ENCODE results near the gene WDR44. TPM values are rescaled to one million over a fixed set of nuclear protein-coding genes. Genes with fewer than 3 reads are reported as not detected.

Gene WDR44
- total and polyA plus RNA-seq, 2 of the 13 experiments (the other 11 are each of a cell fraction or from before 2014, with no cell fraction given): 2.2 to 4.3 TPM

GRCh38 chrX:118345464-118346257 is at the start of gene WDR44 (continued):
- no peak for TF ChIP-seq ZNF367 (CRISPR knock-in tag; IDR thresholded peaks at IDR 0.05; ENCODE audit: borderline replicate concordance)
- no peak for TF ChIP-seq NR2C2 (CRISPR knock-in tag; IDR thresholded peaks at IDR 0.05; ENCODE audit: borderline replicate concordance)
- no peak for TF ChIP-seq CBFB (CRISPR knock-in tag; IDR thresholded peaks at IDR 0.05)
- no peak for TF ChIP-seq ZNF557 (CRISPR knock-in tag; IDR thresholded peaks at IDR 0.05)
- TF ChIP-seq ZNF530 (CRISPR knock-in tag; IDR thresholded peaks at IDR 0.05; ENCODE audit: low read depth): no peak
- TF ChIP-seq SAP130 (CRISPR knock-in tag; IDR thresholded peaks at IDR 0.05; ENCODE audit: low read depth): peak; percentile 52
- no peak for TF ChIP-seq IKZF1 (IDR thresholded peaks at IDR 0.05)
- 0 out of 2 replicates have a peak, but pooled peaks have one; percentile 21 for TF ChIP-seq ARNT2 (CRISPR knock-in tag; IDR thresholded peaks at IDR 0.05; ENCODE audit: low read depth)
- TF ChIP-seq TEAD3 (CRISPR knock-in tag; optimal IDR thresholded peaks at IDR 0.05; ENCODE audit: borderline replicate concordance): no peak
- no peak for TF ChIP-seq NCOR1 (IDR thresholded peaks at IDR 0.05; ENCODE audit: borderline replicate concordance, low read length)
- no peak for TF ChIP-seq TSC22D2 (CRISPR knock-in tag; IDR thresholded peaks at IDR 0.05; ENCODE audit: borderline replicate concordance)
- no peak for TF ChIP-seq RNF219 (CRISPR knock-in tag; IDR thresholded peaks at IDR 0.05)
- TF ChIP-seq ZNF792 (CRISPR knock-in tag; IDR thresholded peaks at IDR 0.05): no peak
- TF ChIP-seq PHF8 (CRISPR knock-in tag; IDR thresholded peaks at IDR 0.05): peak; percentile 66
- TF ChIP-seq ZNF773 (CRISPR knock-in tag; IDR thresholded peaks at IDR 0.05; ENCODE audit: borderline replicate concordance): no peak
- no peak for TF ChIP-seq ZNF33B (CRISPR knock-in tag; IDR thresholded peaks at IDR 0.05)
- TF ChIP-seq HBP1 (CRISPR knock-in tag; IDR thresholded peaks at IDR 0.05; ENCODE audit: low read depth): no peak
- TF ChIP-seq ZNF543 (CRISPR knock-in tag; IDR thresholded peaks at IDR 0.05): no peak
- TF ChIP-seq GLMP (CRISPR knock-in tag; IDR thresholded peaks at IDR 0.05; ENCODE audit: borderline replicate concordance): no peak
- TF ChIP-seq ZNF674 (CRISPR knock-in tag; IDR thresholded peaks at IDR 0.05; ENCODE audit: low read depth): no peak
- no peak for TF ChIP-seq ZNF230 (CRISPR knock-in tag; IDR thresholded peaks at IDR 0.05)
- no peak for TF ChIP-seq MATR3 (CRISPR knock-in tag; IDR thresholded peaks at IDR 0.05)
- no peak for TF ChIP-seq ZBTB8A (CRISPR knock-in tag; IDR thresholded peaks at IDR 0.05; ENCODE audit: borderline replicate concordance, low read depth)
- no peak for TF ChIP-seq ZNF660 (CRISPR knock-in tag; IDR thresholded peaks at IDR 0.05; ENCODE audit: borderline replicate concordance, low read depth)
- no peak for TF ChIP-seq CHD4 (IDR thresholded peaks at IDR 0.05; ENCODE audit: borderline replicate concordance, low read length)
- no peak for TF ChIP-seq SNAPC2 (CRISPR knock-in tag; IDR thresholded peaks at IDR 0.05)
- TF ChIP-seq ZNF10 (CRISPR knock-in tag; IDR thresholded peaks at IDR 0.05; ENCODE audit: borderline replicate concordance, low read depth): no peak
- no peak for TF ChIP-seq SP140L (CRISPR knock-in tag; IDR thresholded peaks at IDR 0.05; ENCODE audit: borderline replicate concordance)

All from HepG2 (cell line).